ENCODE data around the gene ACP6. TPM values are rescaled to one million over a fixed set of nuclear protein-coding genes. Genes with fewer than 3 reads are reported as not detected.

Gene ACP6
- polyA plus RNA-seq, 1 experiment, result 8.6 TPM

DNA sequence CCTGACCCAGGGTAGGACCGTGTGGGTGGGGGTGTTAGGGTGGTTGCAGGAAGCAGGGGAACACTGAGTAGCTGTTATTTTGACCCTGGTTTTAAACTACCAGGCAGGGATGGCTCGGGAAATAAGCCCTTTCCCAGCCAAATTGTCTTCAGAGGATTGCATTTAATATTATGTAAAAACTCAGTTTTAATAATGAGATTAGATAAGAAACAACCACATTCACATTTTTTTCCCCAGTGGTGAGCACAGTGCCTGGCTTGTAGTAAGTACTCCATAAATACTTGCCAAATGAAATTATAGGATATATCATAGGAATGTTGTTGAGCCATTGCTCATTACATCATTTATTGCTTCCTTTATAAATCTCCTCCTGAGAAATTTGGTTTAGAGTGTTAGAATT is 3.1 kb upstream of the ACP6 start:
- DNase-seq (ENCODE audit: low read depth, low spot score), result no peak
- CTCF ChIA-PET, result interaction anchor here (0.5 to 1.4 kb wide), 2 partner anchors 180 to 220 kb away, joined by 4 read pairs; no protein-coding TSS in a partner anchor
- POLR2A ChIA-PET, result no interaction called here

DNA sequence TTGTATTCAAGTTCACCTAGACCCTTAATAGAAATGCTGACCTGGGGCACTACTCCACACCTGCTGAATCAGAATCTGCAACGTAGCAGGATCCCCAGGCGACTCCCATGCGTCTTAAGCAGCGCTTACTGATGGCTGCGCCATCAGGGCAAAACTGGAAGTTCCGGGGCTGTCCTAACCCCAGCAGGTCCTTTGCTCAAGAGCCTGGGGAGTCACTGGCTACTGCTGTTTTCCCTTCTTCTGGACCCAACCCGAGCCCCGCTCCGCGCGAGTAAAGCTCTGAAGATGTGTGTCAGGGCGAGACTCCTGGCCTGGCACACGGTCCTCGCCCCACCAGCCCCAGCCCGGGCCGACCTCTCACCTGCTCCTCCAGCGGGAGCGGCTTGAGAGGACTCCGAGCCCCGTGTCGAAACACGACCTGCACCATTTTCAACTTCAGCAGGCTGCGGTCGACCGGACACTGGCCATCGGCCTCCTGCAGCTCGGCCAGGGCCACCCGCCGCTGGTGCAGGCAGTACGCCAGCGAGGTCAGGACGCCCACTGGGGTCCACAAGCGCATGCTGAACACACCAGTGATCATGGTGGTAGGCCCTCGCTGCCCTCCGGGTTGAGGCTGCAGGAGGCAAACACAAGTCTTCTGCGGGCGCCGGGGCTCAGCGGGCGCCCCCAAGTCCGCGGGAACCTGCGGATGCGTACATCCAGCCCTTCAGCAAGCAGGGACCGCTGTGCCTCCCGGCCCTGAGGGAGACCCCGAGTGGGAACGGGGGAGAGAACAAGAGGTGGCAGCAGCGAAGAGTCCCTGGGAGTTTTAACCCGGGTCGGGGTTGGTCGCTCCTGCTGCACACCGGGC is 630 bp downstream of the ACP6 start:
- Histone ChIP-seq H3K27ac (ENCODE audit: low read depth, low read length) (peak overlapping the region; percentile 57), H3K4me3 (ENCODE audit: low read depth, low read length) (peak overlapping the region; percentile 78), H3K27me3 (ENCODE audit: control insufficient read depth, insufficient read depth, low read length) (no peaks in the 10 kb centered on the region), H3K9me3 (ENCODE audit: control insufficient read depth, insufficient read depth, low read length) (peaks cover 5% of the 10 kb centered on the region; the same call in 1 of the 2 replicates)
- DNase-seq (ENCODE audit: low read depth, low spot score), result no peak
- ChIA-PET CTCF (interaction anchor here (0.8 to 1.9 kb wide), 4 partner anchors 27 to 426 kb away, joined by 3 to 14 read pairs (median 4); no protein-coding TSS in a partner anchor), POLR2A (interaction anchor here (0.6 kb wide), 1 partner anchor 128 kb away, joined by 9 read pairs; the partner anchor contains the start of gene BCL9)
- TF ChIP-seq, protein P1, sequence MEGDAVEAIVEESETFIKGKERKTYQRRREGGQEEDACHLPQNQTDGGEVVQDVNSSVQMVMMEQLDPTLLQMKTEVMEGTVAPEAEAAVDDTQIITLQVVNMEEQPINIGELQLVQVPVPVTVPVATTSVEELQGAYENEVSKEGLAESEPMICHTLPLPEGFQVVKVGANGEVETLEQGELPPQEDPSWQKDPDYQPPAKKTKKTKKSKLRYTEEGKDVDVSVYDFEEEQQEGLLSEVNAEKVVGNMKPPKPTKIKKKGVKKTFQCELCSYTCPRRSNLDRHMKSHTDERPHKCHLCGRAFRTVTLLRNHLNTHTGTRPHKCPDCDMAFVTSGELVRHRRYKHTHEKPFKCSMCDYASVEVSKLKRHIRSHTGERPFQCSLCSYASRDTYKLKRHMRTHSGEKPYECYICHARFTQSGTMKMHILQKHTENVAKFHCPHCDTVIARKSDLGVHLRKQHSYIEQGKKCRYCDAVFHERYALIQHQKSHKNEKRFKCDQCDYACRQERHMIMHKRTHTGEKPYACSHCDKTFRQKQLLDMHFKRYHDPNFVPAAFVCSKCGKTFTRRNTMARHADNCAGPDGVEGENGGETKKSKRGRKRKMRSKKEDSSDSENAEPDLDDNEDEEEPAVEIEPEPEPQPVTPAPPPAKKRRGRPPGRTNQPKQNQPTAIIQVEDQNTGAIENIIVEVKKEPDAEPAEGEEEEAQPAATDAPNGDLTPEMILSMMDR (IDR thresholded peaks at IDR 0.05; ENCODE audit: low read depth, low read length), result no peak

More for the DNA sequence above, 3.1 kb upstream of the ACP6 start:
- H3K4me3 ChIP-seq (ENCODE audit: low read depth, low read length), result no peak overlapping the region
- H3K9me3 ChIP-seq (ENCODE audit: control insufficient read depth, insufficient read depth, low read length), result peaks cover 10% of the 10 kb centered on the region
- H3K27me3 ChIP-seq (ENCODE audit: control insufficient read depth, insufficient read depth, low read length), result no peaks in the 10 kb centered on the region
- H3K27ac ChIP-seq (ENCODE audit: low read depth, low read length), result no peak overlapping the region
- TF ChIP-seq, protein P1 (IDR thresholded peaks at IDR 0.05; ENCODE audit: low read depth, low read length), result no peak

DNA sequence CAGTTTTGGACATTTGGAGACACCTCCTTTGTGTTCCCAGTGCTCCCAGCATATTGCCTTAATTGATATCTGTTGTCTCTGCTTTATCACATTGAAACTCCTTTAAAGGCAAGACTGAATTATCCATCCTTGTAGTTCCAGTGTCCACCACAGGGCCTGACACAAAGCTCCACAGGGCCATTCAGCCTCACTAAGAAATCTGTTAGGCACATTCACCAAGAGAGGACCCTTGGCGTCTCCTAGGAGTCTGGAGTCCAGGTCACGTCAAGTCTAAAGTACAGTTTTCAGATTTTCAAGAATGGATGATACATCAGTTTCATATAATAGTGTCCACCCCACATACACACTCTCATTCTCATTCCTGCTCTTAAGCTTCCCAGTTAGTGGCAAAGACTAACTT is 4.8 kb downstream of the ACP6 start:
- TF ChIP-seq, protein P1 (IDR thresholded peaks at IDR 0.05; ENCODE audit: low read depth, low read length), result peak; percentile 18
- no peak for DNase-seq (ENCODE audit: low read depth, low spot score)
- H3K4me3 ChIP-seq (ENCODE audit: low read depth, low read length), result no peak overlapping the region

DNA sequence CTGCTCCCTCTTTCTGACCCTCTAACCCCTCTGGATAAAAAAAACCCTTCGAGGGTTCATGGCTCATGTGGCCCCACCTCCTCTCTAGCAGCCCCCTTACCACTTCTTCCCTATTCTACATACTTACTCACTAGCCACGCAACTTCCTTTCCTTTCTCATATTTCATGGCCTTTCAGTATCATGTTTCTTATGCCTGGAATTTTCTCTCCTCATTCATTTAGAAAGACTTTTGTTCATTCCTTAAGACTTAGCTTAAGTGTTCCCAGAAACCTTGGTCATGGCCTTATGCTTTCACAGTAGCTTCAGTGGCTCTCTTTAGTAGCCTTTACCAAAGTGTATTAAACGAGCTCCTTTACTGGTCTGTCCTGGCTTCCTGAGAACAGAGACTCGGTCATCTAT is 6.1 kb downstream of the ACP6 start:
- DNase-seq (ENCODE audit: low read depth, low spot score), result no peak
- Histone ChIP-seq H3K27ac (ENCODE audit: low read depth, low read length) (peak overlapping the region; percentile 11), H3K4me3 (ENCODE audit: low read depth, low read length) (no peak overlapping the region), H3K27me3 (ENCODE audit: control insufficient read depth, insufficient read depth, low read length) (no peaks in the 10 kb centered on the region), H3K9me3 (ENCODE audit: control insufficient read depth, insufficient read depth, low read length) (no peaks in the 10 kb centered on the region)
- ChIA-PET CTCF (interaction anchor here (0.6 to 4.5 kb wide), 2 partner anchors 23 to 65 kb away, joined by 11 to 23 read pairs; no protein-coding TSS in a partner anchor), POLR2A (no interaction called here)
- TF ChIP-seq, protein P1 (IDR thresholded peaks at IDR 0.05; ENCODE audit: low read depth, low read length), result no peak

More for the DNA sequence above, 4.8 kb downstream of the ACP6 start:
- POLR2A ChIA-PET, result no interaction called here
- H3K27ac ChIP-seq (ENCODE audit: low read depth, low read length), result no peak overlapping the region
- CTCF ChIA-PET, result interaction anchor here (0.8 to 4.5 kb wide), 3 partner anchors 24 to 33 kb away, joined by 3 to 23 read pairs (median 3); no protein-coding TSS in a partner anchor
- H3K9me3 ChIP-seq (ENCODE audit: control insufficient read depth, insufficient read depth, low read length), result peaks cover 5% of the 10 kb centered on the region; the same call in 1 of the 2 replicates
- H3K27me3 ChIP-seq (ENCODE audit: control insufficient read depth, insufficient read depth, low read length), result no peaks in the 10 kb centered on the region

DNA sequence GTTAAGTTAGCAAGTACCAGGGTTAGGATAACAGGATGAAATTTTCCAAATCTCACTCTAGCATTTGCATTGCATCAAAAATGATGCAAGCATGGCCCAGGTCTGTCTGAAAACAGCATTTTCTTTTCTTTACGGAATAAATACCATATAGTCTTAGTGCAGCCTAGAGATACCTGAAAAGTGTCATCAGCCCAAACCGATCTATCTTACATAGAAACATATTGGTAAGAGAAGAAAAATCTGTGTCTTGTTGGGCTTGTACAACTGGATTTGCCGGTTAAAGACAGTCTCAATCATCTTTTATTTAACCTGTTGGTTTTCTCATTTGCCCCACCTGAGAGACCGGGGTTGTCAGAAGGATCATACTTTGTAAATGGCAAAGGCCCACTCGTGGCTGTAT is 15.8 kb downstream of the ACP6 start:
- ChIA-PET CTCF (interaction anchor here (1.5 kb wide), 1 partner anchor 12 kb away, joined by 3 read pairs; no protein-coding TSS in a partner anchor), POLR2A (no interaction called here)
- DNase-seq (ENCODE audit: low read depth, low spot score), result no peak
- Histone ChIP-seq H3K9me3 (ENCODE audit: control insufficient read depth, insufficient read depth, low read length) (no peaks in the 10 kb centered on the region), H3K4me3 (ENCODE audit: low read depth, low read length) (no peak overlapping the region), H3K27me3 (ENCODE audit: control insufficient read depth, insufficient read depth, low read length) (no peaks in the 10 kb centered on the region), H3K27ac (ENCODE audit: low read depth, low read length) (no peak overlapping the region)
- TF ChIP-seq, protein P1 (IDR thresholded peaks at IDR 0.05; ENCODE audit: low read depth, low read length), result no peak

Measured in AG04450 (cell line).